GM19452 (cell line): Measurements from ENCODE around the gene PKIG.
"Not testable (repeated sequence)": the region's sequence is repeated elsewhere in the genome, so short reads cannot be mapped to it uniquely, and the experiment has no call there.

Experiments used
- ATAC-seq: cut with Tn5 transposase; IDR thresholded peaks from one replicate; pipeline ENCODE4 v1.9.1; 2021; ENCODE audit not compliant: unreplicated experiment

The PKIG gene

DNA sequence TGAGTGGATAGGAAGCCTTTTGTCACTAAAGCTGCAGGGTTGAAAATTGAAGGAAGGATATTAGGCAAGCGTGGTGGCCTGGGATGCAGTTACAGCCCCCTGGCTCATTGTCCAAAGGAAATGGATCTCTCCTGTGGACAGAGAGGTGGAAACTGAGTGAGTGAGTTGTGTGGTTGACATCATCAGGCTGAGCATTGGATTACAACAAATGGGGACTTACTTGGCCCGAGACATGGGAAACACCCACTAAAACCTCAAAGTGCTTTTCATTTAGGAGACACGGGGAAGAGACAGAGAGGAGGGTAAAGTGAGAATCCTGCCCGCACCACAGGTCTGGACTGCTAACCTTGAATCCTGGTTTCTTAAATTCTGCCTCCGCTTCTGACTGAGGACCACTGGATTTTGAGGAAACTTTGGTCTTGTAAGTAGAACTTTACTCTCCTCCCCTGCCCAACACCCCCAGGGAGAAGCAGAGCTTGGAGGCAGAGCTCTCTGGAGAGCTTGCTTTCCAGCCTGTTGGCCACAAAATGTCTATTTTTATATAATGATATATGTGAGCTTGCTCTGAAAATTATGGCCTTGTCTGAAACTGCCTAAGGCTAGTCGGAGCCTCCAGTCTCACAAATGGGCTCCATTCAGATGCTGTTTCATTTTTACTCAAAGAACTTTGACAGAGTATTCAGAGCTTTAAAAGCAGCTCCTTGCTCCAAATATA is at the start of gene PKIG:
PKIG (plus strand) TSS at position 269 of the 715 bp plus-strand sequence. CDS start 31,978 bp downstream, outside the sequence.
- no peak for ATAC-seq

DNA sequence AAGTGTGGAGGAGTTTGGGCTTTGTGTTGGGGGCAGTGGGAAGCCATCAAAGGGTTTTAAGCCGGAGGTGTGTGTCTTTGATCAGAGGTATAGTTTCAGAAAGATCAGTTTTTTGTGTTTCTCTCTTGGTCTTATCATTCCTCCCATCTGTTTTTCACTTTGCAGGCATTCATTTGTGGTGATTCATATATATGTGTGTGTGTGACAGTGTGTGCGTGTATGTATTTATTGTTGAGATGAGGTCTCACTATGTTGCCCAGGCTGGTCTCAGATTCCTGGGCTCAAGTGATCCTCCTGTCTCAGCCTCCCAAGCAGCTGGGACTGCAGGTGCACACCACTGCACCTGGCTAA is 49.4 kb upstream of the PKIG start:
- no peak for ATAC-seq

DNA sequence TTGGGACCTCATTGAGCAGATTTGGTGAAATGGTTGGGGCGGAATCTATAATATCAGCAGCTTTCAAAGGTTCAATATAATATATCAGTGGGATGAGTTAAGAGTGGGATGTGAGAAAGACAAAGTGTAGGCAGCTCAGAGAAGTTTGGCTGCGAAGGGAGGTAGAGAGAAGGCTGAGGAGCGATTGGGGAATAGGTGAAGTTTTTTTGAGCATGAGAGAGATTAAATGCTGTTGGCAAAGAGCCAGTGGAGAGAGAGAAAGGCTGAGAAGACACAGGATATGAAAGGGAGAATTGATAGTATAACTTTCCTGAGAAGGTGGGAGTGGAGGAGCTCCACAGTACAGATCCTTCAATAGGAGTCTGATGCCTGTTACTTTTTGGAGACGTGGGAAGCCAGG is 48.5 kb upstream of the PKIG start:
- ATAC-seq, result no peak

DNA sequence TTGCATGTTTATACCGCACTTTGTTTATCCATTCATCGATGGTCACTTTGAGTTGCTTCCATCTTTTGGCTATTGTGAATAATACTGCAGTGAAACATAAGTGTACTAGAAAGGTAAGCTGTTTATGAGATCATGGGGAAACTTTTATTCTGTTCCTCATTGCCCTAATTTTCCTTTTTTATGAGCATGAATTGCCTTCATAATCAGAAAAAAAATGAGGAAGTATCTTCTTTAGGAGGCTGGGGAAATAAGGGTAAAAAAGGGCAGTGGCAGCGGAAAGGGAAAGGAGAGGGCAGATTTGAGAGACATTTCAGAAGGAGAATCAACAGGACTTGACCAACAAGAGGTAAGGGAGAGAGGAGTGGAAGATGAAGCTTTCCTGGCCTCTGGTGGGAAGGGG is 46.2 kb upstream of the PKIG start:
- no peak for ATAC-seq

DNA sequence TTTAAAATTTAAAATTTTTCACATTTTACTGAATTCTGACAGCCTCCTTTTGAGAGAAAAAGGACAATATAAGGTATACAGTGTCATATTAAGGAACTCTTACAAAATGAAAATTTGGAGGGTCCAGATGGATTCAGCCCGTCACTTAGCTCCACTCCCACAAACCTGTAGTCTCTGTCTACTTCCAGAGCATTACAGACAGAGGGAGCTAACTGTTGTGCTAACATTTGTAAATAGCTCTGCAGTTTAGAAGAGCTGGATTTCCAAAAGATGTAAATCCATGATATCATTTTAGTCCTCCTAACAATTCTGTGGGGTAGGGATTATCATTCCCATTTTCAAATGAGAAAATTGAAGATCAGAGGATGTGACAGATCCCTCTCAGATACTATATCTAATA is 44.4 kb upstream of the PKIG start:
- ATAC-seq, result no peak

DNA sequence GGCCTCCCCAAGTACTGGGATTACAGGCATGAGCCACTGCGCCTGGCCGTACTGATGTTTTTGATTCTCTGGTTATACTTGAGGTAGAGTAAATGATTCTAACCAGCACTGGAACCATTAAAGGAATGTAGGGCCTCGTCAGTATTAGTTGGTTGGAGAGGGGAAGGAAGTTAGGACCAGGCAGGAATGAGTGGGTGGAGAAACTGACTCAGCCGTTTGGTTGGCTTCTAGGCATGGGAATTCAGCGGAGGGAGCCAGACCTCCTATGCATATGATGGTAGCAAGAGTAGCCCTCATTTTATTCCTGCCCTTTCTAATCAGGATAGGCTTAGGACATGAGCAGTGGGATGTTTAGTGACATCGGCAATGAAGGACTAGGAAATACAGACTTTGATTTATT is 41.5 kb upstream of the PKIG start:
- ATAC-seq, result no peak

DNA sequence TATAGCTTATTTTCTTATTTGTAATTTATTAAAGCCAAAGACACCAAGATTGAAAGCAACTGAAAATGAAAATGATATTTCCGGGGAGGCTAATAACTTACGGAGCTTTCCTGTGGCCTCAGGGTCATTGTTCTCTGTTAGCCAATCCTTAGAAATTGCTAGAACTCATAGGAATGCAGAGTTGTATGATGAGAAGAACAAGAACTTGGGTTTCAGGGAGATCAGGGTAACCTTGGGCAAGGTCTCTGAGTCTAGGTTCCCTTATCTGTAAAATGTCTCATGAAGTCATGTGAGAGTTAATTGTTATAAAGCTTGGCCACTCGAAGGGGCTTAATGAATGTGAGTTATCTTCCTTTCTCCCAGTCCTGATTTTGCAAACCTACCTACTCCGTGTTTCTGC is 40.4 kb upstream of the PKIG start:
- no peak for ATAC-seq

DNA sequence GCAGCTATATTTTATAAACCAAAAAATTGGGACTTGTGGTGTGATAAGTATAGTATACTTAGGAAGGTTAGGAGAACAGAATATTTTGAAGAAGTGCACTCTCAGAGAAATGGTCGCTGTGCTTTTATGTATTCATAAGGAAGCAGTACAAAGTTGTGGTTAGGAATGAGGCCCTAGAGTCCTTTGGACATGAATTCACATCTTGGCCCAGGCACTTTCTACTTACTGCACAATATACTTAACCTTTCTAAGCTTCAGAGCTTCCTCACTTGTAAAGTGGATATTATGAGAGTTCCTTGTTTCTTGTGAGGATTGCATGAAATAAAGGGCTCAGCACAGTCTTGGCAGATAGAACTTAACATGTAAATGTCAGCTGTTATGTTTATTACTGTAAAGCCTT is 39.5 kb upstream of the PKIG start:
- no peak for ATAC-seq

DNA sequence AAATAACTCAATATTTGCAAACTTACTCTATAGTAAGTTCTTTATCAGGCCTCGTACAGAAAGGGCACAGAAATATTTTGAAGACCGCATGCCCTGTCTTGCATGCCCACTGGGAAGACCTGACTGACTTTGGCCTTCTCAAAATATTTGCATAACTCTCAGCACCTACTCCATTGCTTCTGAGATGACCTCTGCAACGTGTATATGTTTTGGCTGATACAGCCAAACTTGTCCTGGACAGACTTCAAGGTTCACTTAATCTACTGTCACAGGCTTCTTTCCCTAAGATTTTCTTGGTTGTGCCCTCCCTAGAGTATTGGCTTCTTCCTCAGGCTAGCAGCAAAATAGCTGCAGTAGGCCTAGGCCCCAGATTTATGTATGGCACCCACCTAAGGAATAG is 39.0 kb upstream of the PKIG start:
- ATAC-seq, result no peak

DNA sequence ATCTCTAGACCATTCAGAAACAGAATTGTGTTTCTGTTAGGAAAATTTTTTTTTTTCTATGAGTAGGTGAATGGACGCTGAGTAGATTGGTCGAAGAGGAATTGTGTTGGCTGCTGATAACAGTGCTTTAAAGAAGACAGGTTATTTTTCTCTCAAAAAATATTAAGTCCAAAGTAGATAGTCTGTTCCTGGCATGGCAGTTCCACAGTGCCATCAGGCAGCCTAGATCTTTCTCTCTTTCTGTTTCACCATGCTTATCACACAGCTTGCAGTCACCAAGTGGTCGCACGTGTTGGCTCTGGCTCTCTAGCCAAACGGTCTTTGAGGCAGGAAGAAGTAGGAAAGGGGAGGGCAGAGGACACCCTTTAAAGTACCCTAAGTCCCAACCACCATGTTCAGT is 38.1 kb upstream of the PKIG start:
- ATAC-seq, result no peak

DNA sequence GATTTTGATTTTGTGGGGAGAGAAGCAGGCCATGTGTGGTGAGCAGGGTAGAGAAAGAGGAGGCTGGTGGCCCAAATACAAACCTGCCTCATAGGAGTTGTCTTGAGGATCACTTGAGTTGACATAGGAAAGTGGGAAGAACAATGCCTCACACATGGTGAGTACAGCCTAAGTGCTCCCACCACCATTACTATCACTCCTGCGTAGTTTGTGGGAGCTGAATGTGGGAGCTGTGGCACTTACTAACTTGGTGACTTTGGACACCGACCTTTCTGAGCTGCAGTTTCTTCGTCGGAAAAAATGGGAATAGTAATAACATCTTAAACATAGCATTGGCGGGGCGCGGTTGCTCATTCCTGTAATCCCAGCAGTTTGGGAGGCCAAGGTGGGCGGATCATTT is 35.0 kb upstream of the PKIG start:
- ATAC-seq, result no peak

DNA sequence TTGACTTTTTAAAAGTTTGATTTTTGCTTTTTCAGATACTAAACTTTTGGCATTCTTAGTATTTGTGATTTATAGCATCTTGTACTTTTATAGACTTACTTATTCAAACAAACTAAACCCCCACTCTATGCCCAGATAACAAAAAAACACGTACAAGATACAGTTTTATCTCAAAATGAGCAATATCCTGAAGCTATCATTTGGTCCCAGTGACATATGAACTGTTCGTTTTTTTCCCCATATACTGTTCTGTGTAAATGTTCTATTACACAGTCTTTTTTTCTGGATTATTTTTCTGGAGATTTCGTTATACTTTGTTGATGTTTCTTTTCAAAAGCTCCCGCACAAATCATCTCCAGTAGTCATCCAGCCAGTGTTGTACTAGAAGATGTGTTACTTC is 33.3 kb upstream of the PKIG start:
- no peak for ATAC-seq

DNA sequence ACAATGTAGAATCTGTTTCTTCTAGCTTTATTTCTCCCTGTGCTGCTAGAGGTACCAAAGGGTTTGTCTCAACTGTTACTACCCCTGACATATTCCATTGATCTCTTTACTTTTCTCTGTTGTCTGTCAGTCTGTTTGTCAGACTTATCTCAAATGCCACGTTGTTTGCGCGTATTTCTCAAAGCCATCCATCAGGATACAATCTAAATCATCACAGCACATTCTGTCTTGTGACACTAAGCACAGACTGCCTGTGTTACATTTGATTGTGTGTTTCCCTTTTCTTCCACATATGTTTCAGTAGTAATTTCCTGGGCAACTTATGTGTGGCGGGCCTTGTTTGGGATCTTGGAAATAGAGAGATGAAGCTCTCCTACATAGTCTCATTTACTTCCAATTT is 30.3 kb upstream of the PKIG start:
- ATAC-seq, result no peak

DNA sequence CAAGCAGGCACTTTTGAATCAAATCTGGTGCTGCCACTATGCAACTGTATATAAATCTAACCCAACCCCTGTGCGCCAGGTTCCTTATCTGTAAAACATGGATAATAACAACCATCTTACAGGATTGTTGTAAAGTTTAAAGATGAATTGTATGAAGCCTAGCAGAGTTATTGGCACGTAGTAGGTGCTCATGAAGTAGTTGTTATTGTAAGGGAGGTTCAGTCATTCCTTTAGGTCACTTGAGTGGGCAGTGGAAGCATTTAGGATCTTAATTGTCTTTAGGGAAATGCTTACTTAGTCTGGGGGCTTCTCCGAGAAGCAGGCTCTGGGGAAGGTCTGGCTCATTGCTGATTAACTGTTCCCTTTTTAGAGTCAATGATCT is 29.8 kb upstream of the PKIG start:
- no peak for ATAC-seq

DNA sequence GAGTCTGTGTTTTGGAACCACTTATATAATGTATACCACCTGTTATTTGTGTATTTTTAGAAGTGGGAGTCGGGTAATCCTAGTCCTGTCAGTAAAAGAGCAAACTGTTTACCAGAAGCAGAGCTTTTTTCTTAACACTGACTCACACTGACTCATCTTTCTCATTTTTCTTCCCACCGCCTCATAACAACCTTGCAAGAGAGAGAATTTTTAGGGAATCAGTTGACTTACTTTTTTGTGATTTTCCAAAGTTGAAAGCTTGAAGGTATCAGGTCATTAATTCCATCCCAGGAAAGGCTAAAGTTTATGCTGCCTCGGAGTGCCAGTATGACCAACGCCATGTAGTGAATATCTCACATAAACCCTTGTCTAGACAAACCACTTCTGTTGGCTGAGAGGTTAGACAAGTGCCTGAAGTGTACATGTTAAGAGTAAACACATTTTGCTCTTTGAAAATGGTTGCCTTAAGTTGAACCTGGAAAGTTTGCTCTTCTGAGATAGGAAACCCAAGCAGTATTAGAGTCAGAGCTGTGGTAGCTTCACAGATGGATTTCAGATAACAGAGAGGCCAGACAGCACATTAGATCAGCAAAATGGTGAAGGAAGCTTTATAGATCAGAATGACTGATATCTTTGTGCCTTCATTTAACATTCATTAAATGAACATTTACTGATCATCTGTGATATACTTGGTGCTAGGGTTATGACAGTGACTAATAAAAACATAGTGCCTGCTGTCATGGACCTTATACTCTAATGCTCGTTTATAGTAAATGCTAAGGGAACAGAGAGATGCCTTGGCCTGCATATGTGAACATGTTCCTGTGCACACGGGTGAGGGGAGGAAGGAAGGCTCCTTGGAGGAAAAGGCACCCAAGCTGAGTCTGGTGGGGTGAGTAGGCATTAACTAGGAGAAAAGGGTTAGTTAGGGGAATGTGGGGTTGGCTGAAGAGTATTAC is 29.1 kb upstream of the PKIG start:
- no peak for ATAC-seq

DNA sequence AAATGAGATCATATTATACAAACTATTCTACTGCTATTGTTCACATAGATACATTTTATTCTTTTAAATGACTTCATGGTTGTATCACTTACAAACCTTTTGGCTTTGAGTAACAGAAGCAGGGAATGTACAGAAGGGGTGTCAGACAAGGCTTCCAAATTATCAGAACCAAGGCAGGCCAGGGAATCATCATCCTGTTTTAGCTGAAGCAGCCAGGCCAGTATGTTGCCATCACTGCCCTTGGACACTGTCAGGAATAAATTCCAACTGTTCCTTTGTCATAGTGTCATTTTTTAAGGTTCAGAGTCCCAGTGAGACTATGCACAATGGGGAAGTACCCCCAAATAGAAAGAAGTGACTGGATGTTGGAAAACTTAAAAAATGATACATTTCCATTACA is 23.1 kb upstream of the PKIG start:
- no peak for ATAC-seq

DNA sequence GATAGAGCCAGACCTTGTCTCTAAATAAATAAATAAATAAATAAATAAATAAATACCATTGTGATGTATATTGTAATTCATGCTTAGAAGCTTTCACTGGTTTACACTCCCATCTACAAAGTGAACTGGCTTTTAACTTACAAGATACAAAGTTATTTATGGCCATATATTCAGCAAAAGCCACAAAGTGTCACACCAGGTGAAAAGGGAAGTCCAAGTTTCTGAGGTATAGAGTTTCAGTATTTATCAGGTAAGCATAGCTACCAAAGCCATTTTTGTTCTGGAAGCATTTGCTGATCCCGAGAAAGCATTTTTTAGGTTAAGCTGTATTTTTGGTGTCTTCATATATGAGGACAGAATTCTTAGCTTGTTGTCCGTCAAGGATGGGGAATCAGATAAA is 22.1 kb upstream of the PKIG start:
- no peak for ATAC-seq

DNA sequence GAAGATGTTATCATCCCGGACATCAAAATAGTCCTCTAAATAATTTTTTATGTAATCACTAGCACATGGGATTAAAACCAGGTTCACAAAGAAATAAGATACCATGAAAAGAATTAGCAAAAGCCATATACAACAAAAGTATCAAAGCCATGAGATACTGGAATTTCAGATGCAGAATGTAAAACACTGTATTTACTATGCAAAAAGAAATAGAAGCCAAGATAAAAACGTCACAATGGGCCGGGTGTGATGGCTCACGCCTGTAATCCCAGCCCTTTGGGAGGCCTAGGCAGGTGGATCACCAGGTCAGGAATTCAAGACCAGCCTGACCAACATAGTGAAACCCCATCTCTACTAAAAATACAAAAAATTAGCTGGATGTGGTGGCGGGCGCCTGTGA is 21.6 kb upstream of the PKIG start:
- ATAC-seq, result not testable (repeated sequence)

DNA sequence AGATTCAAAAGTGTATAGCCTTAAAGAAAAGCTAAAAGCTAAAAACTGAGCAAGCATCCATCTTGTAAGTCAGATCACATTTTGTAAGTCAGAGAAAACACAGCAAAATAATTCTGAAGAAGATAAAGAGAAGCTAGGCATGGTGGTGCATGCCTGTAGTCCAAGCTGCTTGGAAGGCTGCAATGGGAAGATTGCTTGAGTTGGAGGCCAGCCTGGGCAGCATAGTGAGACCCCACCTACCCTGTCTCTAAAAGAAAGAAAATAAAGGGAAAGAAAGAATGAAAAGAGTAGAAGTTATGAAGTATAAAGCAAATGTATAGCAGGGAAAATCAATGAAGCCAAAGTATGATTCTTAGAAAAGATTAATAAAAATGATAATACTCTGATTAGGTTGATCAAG is 20.5 kb upstream of the PKIG start:
- ATAC-seq, result no peak

DNA sequence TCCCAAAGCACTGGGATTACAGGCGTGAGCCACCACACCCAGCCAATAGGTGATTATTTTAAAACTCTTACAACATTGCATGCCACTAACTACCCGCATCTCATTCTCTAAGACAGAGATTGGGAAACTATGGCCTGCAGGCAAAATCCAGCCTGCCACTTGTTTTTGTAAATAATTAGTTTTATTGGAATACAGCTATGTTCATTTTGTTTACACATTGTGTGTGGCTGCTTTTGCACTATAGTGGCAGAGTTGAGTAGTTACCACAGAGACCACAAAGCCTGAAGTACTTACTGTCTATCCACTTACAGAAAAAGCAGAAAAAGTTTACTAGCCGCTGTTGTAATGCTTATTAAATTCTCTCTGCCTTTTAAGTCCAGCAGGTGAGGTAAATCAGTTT is 16.4 kb upstream of the PKIG start:
- no peak for ATAC-seq

DNA sequence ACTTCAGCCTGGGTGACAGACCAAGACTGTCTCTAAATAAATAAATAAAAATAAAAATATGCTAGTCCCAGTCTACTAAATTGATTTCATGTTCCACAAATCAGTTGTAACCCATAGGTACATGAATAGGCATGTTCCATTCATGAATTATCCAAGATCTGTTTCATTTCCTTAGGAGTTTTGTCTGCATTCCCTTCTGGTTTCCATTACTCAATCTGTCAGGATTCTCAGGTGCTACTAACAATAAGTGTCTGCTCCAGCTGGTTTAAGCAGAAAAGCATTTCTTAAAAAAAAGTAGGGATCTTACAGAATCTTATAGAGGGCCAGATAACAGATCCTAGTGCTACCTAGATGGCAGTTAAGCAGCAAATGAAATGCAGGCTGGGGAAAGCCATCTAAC is 15.6 kb upstream of the PKIG start:
- no peak for ATAC-seq

DNA sequence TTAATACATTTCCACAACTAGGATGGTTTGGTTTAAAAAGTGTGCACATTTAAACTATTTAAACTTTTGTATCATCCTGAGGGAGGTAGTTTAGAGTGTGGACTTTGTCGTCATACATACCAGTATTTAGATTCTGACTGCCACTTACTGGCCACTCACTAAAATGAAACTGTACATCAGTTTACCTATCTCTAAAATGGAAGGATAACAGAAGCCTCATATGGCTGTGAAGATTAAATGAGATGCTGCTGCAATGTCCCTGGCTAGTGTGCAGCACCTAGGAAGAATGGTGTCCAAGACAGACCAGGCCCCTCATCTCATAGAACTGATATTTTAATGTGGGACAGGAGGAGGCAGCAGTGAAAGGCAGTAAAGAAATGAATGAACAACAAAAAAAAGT is 12.0 kb upstream of the PKIG start:
- no peak for ATAC-seq
